HG03045 (cell line): Measurements from ENCODE around the gene C9orf50.

ENCODE experiments used
- ATAC-seq: cut with Tn5 transposase; IDR thresholded peaks from one replicate; pipeline ENCODE4 v1.9.1; 2021; ENCODE audit warnings: mild to moderate bottlenecking, moderate library complexity; ENCODE audit not compliant: unreplicated experiment

The C9orf50 gene

DNA sequence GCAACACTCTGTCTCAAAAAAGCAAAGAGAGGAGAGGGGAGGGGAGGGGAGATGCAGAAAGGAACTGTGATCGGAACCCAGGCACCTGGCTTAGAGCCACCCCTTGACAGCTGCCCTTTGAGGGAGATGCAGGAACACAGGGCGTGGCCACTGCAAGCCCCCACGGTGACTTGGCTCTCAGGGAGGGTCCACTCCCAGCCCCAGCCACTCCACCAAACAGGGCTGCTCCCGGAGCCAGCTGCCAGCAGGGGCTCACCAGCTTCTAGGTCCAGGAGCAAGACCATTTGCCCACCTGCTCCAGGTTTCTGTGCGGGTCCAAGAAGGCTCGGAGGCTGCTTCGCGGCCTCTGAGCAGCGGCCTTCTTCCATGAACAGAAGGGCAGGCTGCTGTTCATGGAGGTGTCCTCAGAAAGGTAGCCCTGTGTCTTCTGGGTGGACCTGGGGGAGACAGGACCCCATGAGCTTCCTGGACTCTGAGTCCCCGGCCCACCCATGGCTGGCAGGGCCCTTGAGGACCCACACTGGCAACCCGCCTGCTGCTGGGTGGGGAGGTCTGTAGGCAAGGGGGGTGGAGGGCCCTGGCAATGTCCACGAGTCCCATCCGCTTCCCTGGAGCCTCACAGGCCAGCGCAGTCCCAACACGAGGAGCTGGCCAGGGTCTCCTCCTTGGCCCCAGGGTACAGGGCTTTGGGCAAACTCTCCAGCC, 7.9 kb downstream of the C9orf50 start:
- no peak for ATAC-seq

DNA sequence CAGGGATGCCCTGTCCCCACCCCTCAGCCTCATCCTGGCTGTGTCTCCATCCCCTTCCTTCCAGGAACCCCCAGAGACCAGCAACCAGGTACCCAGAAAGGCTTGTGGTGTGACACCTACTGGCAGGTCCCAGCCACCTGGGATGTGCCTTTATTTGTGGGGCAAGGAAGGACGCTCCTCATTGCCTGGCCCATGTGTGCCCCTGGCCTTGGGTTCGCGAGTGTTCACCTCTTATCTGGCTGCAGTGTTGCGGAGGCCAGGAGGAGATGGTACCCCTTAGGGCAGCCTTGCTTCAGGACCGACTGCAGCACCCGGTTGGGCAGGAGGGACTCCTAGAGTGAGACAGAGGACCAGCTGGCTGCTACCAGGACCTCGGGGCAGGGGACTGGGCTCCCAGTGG, 8.8 kb downstream of the C9orf50 start:
- ATAC-seq: no peak

DNA sequence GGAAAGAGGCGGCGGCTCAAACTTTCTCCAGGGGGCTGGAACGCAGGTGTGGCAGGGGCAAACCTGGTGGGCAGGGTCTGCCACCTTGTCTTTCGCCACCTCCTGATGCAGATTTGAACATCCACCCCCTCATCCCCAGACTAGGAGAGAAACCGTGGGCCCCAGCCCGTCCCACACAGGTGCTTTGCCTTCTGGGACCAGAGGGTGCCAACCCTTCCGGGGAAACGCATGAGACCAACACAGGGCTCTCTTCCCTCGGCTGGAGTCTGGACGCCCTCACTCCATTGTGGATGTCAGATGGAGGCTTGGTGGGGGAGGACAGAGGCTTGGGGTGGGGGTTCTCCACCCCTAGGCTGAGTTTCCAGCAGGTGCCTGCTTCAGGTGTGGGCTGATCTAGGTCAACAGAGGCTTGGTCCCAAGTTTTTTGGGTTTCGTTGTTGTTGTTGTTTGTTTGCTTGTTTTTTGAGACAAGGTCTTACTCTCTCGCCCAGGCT, 9.5 kb downstream of the C9orf50 start:
- ATAC-seq: no peak

DNA sequence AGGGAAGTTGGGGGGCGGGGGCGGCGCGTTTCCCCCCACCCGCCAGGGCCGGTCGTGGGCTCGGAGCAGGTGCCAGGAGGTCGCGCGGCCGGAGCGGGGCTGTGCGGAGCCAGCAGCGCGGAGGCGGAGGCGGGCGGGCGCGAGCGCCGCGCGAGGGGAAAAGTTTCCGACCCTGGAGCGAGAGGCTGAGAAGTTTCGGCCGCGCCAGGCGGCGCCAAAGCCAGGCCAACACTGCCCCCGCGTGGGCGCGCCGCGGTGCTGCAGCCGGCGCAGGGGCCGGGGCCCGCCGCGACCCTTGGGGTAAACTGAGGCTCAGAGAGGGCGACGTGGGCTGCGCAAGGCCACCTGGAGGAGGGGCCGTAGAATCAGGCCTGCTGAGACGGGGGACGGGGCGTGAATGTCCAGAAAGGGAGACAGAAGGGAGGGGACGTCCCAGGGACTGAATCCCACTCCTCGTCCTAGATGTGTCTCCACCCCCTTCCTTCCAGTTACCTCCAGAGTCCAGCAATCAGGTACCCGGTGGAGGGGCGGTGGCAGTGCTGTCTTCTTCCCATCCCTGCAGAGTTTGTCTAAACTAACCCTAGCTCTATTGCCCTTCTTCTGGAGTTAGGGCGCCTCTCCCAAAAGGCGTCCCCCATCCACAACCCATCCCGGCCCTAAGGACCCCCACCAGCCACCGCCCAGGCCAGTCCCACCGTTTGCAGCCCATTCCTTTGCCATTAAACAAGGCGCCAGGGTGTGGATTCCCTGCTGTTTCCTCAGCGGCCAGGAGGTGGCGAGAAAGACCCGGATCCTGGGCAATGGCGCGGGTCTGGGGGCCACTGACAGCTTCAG, 10.2 kb downstream of the C9orf50 start:
- ATAC-seq: peak; percentile 48

DNA sequence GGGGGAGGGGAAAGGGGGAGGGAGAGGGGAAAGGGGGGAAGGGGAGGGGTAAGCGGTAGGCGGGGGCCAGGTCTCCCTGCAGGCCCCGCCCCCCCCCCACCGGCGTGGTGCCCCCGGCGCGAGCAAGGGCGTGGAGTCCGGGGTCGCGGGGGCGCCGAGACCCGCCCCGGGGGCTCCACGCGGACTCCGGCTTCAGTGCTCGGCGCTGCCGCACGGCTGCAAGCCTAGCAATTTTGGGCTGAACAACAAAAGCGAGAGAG, 10.8 kb downstream of the C9orf50 start:
- ATAC-seq: no peak

DNA sequence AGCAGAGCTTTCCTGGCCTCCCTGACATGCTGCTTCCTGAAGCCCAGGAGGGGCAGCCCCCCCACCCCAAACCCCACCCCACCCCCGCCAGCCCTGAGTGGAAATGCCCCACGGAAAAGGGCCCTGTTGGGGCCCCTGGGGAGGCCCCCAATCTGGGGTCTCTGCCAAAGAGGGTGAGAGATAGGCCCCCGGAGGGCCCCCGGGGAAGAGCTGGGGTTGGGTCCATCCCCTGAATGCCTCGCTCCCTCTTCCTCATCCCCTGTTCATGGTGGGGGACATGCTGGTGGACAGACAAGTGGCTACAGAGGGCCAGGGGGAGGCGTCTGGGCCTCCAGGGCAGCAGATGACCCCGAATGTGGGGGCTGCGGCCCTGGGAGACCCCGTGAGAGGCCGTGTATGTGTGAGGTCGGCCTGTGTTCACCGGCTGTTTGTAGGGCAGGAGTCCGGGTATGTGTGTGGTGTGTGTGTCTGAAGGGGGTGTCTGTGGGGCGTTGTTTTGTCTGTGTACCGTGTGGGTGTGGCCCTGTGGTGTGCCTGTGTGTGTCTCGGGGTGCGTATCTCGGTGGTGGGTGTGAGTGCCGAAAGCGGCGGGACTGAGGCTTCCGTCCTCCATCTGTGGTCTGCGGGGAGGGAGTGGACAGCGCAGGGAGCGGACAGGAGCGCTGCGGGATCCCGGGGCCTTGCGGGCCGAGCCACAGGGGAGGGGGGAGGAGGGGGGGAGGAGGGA, 11.3 kb downstream of the C9orf50 start:
- ATAC-seq: no peak

DNA sequence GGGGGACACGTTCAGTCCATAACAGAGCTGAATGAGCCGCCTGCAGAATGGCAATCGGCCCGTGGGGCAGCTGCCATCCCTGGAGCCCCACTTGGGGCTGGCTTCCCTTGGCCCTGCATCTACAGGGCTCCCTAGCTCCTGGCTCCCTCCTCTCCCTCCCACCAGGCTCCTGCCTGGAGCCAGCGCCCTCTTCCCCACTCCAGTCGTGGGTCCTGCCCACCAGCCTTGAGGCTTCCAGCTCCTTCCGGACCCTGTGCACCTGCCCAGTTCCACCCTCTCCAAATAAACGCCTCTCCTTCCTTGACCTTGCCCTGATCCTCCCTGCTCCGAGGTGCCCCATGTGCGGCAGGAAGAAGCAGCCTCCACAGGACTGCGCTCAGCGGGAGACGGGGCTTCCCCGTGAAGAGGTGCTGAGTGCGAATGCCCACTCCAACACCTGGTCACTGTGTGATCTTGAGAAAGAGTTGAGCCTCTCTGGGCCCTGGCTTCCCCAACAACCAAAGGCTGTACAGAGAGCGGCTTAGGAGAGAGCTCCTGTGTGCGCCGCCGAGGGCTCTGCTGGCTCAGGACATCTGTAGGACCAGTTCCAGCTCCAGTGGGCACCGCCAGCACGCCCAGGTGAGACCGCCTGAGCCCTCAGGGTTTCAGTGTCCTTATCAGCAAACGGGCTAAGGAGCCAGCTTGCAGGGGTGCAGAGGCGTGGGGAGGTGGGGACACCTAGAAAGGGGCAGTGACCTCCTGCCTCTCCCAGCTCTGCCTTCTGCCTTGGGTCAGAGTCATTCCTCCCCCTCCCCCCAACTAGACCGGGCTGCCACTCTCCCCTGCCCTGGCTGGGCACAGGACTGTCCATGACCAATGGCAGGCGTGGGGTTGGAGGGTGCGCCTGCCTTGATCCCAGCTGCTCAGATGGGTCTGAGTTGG, 12.1 kb downstream of the C9orf50 start:
- ATAC-seq: no peak

DNA sequence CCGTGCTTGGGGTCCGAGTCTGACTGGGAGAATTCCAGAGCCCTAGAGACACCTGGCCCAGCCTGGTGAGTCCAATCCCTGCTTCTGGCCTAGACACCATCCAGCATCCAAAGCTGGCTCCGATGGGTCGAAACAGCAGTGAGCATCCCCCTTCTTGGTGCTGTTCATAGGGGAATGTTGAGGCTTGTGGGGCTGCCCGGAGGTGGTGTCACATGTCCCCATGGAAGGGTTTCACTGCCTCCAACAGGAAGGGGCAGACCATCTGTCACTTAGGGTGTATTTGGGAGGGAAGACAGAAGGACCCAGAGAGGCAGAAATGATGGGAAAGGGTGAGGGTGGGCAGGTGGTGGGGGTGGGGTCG, 13.9 kb downstream of the C9orf50 start:
- ATAC-seq: no peak

DNA sequence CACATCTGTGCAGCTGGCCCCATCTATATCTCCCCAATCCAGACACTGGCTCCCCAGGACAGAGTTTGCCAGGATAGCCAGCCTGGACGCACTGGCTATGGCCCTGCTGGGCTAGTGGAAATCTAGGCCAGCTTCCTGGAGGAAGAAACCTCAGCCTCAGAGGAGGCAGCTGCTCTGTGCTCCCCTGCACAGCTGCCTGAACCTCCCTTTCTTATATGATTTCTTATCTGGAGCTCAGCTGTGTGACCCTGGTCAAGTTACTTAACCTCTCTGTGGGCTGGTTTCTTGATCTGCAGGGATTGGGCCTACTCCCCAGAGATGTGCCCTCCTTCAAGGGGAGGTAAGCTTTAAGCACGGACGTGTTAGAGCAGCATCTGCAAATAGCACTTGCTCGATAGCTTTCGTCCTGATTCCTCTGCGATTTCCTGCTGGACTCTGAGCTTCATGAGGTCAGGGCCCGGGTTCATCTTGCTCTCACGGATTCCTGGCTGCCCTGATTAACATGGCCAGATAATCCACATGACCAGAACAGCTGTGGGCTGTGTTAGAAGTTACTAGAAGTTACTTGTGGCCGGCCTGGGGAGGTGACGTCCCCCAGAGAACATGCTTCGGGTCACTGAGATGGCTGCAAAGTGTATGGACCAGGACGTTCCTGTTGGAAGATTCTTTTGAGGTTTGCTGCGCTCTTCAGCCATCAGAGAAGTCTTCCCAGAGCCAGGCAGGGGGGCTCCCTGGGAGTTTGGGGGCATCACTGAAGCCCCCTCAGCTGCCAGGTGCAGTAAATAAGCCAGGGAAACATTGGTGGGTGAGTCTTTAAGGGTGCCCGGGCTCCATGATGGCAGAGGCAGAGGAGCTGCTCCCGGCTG, 14.5 kb downstream of the C9orf50 start:
- ATAC-seq: no peak

DNA sequence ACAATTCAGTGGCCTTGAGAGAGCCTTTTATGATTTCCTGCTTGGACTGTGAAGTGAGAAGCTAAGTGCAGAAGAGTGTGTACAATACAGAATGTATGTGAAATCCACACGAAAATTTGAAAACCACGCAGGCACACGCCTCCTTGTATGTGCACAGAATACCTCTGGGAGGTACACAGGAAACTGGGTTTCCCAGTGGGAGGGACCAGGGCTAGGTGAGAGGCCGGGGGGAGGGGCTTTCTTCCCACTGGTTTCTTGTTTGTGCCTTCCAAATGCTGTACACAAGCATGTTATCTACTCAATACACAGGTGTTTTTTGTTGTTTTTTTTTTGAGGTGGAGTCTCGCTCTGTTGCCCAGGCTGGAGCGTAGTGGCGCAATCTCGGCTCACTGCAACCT, 16.1 kb downstream of the C9orf50 start:
- no peak for ATAC-seq

DNA sequence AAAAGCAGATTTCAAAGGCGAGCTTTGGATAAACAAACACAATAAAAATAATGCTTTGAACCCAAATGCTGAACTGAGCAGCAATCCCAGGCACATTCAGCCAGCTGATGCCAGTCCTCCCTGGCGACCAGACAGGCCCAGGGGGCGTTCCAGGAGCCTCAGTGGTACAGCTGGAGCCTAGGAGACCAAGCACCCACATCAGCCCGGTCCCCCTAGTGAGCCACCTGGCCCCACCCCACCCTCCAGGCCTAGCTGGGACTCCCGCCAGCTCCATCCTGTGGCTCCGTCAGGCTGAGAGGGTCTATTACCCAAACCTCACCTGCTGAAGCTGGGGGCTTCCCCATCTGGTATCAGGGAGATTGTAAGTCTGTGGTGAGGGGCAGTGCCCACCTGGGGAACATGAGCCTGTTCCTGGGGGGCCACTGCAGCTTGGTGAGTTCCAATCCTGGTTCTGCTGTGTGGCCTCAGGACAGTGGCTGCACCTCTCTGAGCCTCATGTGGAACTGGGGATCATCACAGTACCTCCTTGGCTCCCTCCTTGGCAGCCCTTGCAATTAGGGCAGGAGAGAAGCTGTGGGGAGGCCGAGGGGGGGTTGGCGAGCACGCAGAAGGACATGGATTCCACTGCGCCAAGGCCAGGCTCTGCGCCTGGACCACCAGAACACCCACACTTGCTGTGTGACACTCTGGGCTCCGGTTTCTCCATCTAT, 16.7 kb downstream of the C9orf50 start:
- ATAC-seq: no peak

DNA sequence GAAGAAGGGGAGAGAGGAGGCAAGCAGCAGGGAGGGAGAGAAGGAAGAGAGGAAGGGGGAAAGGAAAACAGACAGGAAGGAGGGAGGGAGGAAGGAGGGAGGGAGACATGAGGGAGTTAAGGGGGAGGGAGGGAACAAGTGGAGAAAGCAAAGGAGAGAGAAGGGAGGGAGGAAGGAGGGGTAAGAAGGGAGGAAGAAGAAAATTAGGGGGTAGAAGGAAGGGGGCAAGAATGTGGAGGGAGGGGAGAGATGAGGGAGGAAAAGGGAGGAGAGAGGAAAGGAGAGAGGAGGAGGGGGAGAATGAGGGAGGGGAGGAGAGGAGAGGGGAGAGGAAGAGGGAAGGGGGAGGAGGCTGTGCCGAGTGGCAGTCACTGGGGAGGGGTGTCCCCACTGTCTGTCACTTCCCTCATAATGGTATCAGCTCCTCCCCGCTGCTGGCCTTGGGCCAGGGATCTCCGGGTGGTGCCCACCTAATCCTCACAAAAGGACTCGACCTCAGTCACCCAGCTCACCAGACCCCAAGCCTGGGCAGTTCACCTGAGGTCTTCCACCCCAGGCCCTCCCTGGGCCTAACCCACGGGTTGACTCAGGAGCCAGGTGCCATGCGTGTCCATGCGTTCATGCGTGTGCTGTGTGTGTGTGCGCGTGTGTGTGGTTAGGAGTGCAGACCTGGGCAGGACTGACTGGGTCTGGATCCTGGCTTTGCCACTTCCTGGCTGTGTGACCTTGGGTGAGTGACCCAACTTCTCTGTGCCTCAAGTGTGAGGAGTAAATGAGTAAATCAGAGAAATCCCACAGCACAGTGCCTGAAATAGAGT, 18.1 kb downstream of the C9orf50 start:
- no peak for ATAC-seq

DNA sequence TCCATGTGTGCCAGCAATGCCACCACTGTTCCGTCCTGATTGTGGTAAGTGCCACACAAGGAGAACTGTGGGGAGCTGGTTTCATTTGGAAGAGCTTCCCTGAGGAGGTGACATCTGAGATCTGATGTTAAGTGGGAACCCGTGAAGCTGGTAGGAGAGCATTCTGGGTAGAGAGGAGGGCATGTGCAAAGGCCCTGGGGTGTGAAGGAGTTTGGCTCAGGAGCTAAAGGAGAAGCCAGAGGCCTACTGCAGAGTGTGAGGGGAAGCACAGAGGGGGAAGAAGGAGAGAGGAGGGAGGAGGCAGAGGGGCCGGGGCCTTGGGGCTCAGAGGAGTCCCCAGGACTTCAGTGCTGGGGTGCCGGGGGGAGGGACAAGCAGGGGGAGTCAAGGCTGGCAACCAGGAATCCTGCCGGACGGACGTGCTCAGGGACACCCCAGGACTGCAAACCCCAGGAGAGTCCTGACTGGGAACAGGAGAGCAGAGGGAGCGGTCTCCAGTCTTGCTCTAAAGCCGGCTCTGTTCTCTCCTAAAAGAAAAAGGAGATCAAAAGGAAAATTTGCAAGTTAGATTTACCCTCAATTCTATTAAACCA, 19.7 kb downstream of the C9orf50 start:
- no peak for ATAC-seq

DNA sequence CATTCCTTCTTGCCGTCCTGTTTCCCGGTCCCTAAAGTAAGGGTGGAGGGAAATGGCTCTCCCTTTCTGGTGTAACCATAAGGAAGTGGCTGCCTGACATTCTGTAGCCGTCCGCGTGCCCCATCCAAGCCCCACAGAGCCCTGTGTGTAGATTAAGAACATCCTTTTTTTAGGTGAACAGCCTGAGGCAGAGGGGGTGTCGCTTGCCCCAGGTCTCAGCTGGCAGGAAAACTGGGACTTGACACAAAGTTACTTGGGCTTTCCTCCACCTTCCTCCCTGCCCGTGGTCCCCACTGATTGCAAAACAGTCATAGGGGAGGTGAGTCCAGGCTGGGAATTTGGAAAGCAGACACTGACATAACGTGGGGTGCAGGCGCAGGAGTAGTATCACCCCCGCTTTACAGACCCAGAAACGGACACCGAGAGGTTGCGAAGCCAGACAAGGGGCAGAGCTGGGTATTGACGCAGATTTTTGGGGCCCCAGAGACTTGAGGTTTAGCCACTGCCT, 22.8 kb downstream of the C9orf50 start:
- no peak for ATAC-seq

DNA sequence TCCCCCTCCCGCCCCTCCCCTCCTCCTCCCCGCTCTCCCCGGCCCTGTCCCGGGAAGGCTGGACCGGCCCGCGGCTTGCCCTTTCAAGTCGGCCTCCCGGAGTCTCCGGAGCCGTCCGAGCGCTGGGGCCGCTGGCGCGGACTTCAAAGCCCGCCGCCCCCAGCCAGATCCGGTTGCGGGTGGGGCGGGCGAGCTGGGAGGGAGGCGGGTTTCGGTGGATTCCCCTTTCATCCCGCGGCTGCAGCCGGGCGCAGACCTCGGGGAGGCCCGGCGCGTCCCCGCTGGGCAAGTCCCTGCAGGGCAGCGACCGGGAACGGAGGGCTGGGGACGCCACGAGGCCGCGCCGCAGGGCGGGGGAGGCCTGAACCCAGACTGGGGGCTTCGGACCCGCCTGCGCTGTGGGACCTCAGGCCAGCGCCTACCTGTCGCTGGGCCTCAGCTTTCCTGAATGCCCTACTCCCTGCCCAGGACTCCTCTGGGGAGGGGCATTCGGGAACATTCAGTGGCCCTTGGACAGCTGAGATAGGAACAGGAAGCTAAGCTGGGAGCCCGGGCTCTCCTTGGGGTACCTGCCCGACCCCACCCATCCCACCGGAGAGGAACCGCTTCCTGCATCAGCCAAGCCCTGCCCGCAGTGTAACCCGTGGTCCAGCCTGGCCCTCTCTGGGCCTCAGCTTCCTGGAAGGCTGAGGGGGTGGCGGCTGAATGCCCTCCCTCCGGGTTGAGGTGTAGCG, 23.4 kb downstream of the C9orf50 start:
- ATAC-seq: no peak

DNA sequence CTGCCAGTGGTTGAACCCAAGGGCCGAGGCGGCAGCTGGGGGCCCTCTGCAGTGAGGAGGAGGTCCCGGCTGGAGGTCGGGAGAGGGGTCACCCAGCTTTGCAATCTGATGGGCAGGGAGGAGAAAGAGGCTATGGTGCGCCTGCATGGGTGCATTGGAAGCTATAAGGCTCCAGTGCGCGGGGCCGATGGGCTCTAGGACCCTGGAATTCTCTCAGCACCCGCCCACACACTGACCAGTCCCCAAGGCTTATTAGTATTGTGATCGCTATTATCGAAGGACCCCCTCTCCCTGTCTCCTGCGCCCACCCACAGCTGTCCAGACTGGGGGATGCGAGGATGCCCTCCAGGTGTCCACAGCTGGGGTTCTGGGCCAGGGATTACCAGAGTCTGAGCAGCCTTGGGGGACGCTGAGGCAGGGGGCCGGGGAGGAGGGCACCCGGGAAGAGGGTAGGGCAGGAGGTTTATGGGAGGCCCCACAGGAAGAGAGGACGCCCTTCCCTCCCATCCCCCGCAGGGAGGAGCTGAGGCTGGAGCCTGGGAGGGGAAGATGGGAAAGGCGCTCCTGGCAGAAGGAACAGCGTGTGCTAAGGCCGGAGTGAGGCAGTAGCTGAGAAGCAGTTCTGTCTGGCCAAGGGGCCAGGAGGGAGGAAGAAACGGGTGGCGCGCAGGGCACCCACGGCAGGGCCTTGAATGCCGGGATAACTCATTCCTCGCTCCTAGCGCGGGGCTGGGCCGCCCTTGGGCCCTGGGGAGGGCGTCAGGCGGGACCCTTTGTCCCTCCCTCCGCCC, 24.2 kb downstream of the C9orf50 start:
- ATAC-seq: no peak
